Panc1 (cell line): ENCODE results near the gene COL27A1. TPM values are rescaled to one million over a fixed set of nuclear protein-coding genes. Genes with fewer than 3 reads are reported as not detected.

Source experiments
- ATAC-seq: fragments of 200-7000 bp; cut with Tn5 transposase; 2 replicates; pipeline ENCODE4 v1.9.1; 2020; ENCODE audit warnings: mild to moderate bottlenecking, moderate library complexity
- BruUV-seq: library from RNA; stranded (reverse); fragments of 400-500 nt; replicated peaks from 2 replicates; lab custom pipeline; 2021; lab: Mats Ljungman, UMichigan
- CTCF ChIA-PET: fragments of 300-600 bp; sonication (Branson Sonifier 250); formaldehyde crosslinking; loops from one replicate; lab custom pipeline; 2022; ENCODE audit warnings: antibody characterized with exemption; lab: Charles Lee
- POLR2A ChIA-PET: fragments of 300-600 bp; sonication (Branson Sonifier 250); formaldehyde crosslinking; loops from one replicate; lab custom pipeline; 2022; ENCODE audit warnings: antibody characterized with exemption; lab: Charles Lee
- DNase-seq: peaks from one replicate; pipeline ENCODE4 v3.0.0-alpha.2; 2010; ENCODE audit warnings: low read depth, low spot score
- H3K27ac ChIP-seq: 2 replicates; pipeline ENCODE4 v1.5.1; 2011; ENCODE audit warnings: mild to moderate bottlenecking, low read length, inconsistent platforms
- H3K27me3 ChIP-seq: fragments of 200-500 bp; sonication (Bioruptor generic); 2 replicates; pipeline ENCODE4 v1.6.0; 2014; ENCODE audit warnings: low read length, inconsistent platforms; ENCODE audit not compliant: control insufficient read depth, insufficient read depth
- H3K36me3 ChIP-seq: fragments of 200-500 bp; sonication (Bioruptor generic); 2 replicates; pipeline ENCODE4 v1.5.1; 2014; ENCODE audit warnings: inconsistent platforms, mild to moderate bottlenecking, low read length, moderate library complexity; ENCODE audit not compliant: control insufficient read depth, insufficient read depth
- H3K4me1 ChIP-seq: 2 replicates; pipeline ENCODE4 v1.5.1; 2011; ENCODE audit warnings: inconsistent platforms, mild to moderate bottlenecking, low read length, moderate library complexity; ENCODE audit not compliant: control insufficient read depth, insufficient read depth
- H3K4me3 ChIP-seq, 2 experiments: 2 replicates each; pipeline ENCODE4 v1.5.1; 2011 to 2012; ENCODE audit warnings: low read depth in 2 of 2, low read length in 2 of 2, mild to moderate bottlenecking in 2 of 2, inconsistent platforms in 1 of 2, moderate library complexity in 1 of 2
- H3K9me3 ChIP-seq: fragments of 200-500 bp; sonication (Bioruptor generic); 2 replicates; pipeline ENCODE4 v1.5.1; 2014; ENCODE audit warnings: low read depth, mild to moderate bottlenecking, inconsistent platforms, low read length, moderate library complexity; ENCODE audit not compliant: control insufficient read depth, insufficient read depth
- POLR2AphosphoS5 ChIP-seq: IDR thresholded peaks from 2 replicates; pipeline ENCODE4 v1.6.1; 2012; ENCODE audit warnings: mild to moderate bottlenecking, low read depth, low read length, moderate library complexity
- SIN3A ChIP-seq: IDR thresholded peaks from 2 replicates; pipeline ENCODE4 v1.6.1; 2012; ENCODE audit warnings: low read depth, mild to moderate bottlenecking, low read length, moderate library complexity, borderline replicate concordance; ENCODE audit not compliant: insufficient read depth
- TCF7L2 ChIP-seq: IDR thresholded peaks from 2 replicates; pipeline ENCODE4 v1.6.1; 2011; ENCODE audit warnings: mild to moderate bottlenecking, low read depth, low read length, inconsistent platforms
- in situ Hi-C: cut with HindIII; loops from 2 replicates; pipeline ENCODE4 v1.10.0; 2016; ENCODE audit warnings: low sequenced_read_pairs, low pct_unique_long_range_greater_than_20kb
- intact Hi-C: fragments of 100-400 bp; cut with micrococcal nuclease; formaldehyde crosslinking; loops from one replicate; pipeline ENCODE4 v1.10.0; 2022; ENCODE audit not compliant: unreplicated experiment
- total RNA-seq: library from RNA; stranded (reverse); gene quantifications from one replicate; pipeline ENCODE4 v1.2.1, GENCODE V29; 2021; ENCODE audit not compliant: unreplicated experiment
- TF ChIP-seq, protein P1 (sequence below), 2 experiments: IDR thresholded peaks; 2 replicates each; pipeline ENCODE4 v1.6.1; 2011 to 2012; ENCODE audit warnings: low read depth in 2 of 2, control low read depth in 1 of 2, low read length in 1 of 2, mild to moderate bottlenecking in 1 of 2, moderate library complexity in 1 of 2; ENCODE audit not compliant: insufficient read depth in 1 of 2
- TF ChIP-seq, protein P2 (sequence below): fragments of 450-650 bp; IDR thresholded peaks from 2 replicates; pipeline ENCODE4 v1.5.1; 2017; ENCODE audit warnings: mild to moderate bottlenecking

COL27A1 gene
- total RNA-seq, 1 experiment from 2014 or later, result 5.1 TPM

DNA sequence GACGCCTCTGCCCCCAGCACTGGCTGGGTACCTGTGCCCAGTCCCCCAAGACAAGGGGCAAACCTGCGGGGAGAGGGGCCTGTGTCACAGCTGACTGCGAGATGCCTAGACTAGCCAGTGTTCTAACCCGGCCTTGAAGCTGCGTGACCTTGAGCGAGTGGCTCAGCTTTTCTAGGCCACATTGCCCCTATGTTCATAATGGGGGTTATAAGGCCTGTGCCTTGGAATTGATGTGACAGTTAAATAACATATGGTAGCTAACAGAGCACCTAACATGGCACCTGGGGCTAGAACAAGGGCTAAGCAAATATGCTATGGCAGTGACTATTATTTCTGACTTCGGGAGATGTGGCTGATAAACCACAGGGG is 22.8 kb upstream of the COL27A1 start:
- in situ Hi-C loops (no loop called here), intact Hi-C loops (no loop called here)
- ChIA-PET CTCF (interaction anchor here (0.6 kb wide), 1 partner anchor 49 kb away, joined by 5 read pairs; no protein-coding TSS in a partner anchor), POLR2A (interaction anchor here (1.0 kb wide), 1 partner anchor 14 kb away, joined by 3 read pairs; no protein-coding TSS in a partner anchor)
- no TSS peak for BruUV-seq
- Histone ChIP-seq H3K27ac (no peak overlapping the region), H3K9me3 (no peaks in the 10 kb centered on the region), H3K4me1 (no peaks in the 10 kb centered on the region), H3K4me3 (no peak overlapping the region), H3K36me3 (no peaks in the 10 kb centered on the region), H3K27me3 (no peaks in the 10 kb centered on the region)
- ATAC-seq (no peak), DNase-seq (no peak)
- TF ChIP-seq, protein P1, sequence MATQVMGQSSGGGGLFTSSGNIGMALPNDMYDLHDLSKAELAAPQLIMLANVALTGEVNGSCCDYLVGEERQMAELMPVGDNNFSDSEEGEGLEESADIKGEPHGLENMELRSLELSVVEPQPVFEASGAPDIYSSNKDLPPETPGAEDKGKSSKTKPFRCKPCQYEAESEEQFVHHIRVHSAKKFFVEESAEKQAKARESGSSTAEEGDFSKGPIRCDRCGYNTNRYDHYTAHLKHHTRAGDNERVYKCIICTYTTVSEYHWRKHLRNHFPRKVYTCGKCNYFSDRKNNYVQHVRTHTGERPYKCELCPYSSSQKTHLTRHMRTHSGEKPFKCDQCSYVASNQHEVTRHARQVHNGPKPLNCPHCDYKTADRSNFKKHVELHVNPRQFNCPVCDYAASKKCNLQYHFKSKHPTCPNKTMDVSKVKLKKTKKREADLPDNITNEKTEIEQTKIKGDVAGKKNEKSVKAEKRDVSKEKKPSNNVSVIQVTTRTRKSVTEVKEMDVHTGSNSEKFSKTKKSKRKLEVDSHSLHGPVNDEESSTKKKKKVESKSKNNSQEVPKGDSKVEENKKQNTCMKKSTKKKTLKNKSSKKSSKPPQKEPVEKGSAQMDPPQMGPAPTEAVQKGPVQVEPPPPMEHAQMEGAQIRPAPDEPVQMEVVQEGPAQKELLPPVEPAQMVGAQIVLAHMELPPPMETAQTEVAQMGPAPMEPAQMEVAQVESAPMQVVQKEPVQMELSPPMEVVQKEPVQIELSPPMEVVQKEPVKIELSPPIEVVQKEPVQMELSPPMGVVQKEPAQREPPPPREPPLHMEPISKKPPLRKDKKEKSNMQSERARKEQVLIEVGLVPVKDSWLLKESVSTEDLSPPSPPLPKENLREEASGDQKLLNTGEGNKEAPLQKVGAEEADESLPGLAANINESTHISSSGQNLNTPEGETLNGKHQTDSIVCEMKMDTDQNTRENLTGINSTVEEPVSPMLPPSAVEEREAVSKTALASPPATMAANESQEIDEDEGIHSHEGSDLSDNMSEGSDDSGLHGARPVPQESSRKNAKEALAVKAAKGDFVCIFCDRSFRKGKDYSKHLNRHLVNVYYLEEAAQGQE (IDR thresholded peaks at IDR 0.05; ENCODE audit: insufficient read depth in 1 of 2, low read depth in 2 of 2, low read length in 1 of 2), result no peak
- TF ChIP-seq TCF7L2 (no peak), POLR2AphosphoS5 (no peak), SIN3A (no peak)
- TF ChIP-seq, protein P2, sequence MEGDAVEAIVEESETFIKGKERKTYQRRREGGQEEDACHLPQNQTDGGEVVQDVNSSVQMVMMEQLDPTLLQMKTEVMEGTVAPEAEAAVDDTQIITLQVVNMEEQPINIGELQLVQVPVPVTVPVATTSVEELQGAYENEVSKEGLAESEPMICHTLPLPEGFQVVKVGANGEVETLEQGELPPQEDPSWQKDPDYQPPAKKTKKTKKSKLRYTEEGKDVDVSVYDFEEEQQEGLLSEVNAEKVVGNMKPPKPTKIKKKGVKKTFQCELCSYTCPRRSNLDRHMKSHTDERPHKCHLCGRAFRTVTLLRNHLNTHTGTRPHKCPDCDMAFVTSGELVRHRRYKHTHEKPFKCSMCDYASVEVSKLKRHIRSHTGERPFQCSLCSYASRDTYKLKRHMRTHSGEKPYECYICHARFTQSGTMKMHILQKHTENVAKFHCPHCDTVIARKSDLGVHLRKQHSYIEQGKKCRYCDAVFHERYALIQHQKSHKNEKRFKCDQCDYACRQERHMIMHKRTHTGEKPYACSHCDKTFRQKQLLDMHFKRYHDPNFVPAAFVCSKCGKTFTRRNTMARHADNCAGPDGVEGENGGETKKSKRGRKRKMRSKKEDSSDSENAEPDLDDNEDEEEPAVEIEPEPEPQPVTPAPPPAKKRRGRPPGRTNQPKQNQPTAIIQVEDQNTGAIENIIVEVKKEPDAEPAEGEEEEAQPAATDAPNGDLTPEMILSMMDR, result no peak

GRCh38 chr9:114134827-114135396 is 20.4 kb upstream of the COL27A1 start:
- POLR2A ChIA-PET, result no interaction called here

More at GRCh38 chr9:114134827-114135396, 20.4 kb upstream of the COL27A1 start:
- CTCF ChIA-PET, result no interaction called here
- ATAC-seq (no peak), DNase-seq (no peak)
- H3K27ac ChIP-seq, result no peak overlapping the region
- H3K36me3 ChIP-seq, result no peaks in the 10 kb centered on the region
- no peaks in the 10 kb centered on the region for H3K27me3 ChIP-seq
- H3K4me3 ChIP-seq, result no peak overlapping the region
- BruUV-seq, result no TSS peak
- TF ChIP-seq, protein P1 (IDR thresholded peaks at IDR 0.05; ENCODE audit: insufficient read depth in 1 of 2, low read depth in 2 of 2, low read length in 1 of 2), result no peak
- TF ChIP-seq, protein P2, result no peak
- TF ChIP-seq SIN3A (no peak), TCF7L2 (no peak), POLR2AphosphoS5 (no peak)
- in situ Hi-C loops (no loop called here), intact Hi-C loops (no loop called here)
- H3K4me1 ChIP-seq, result no peaks in the 10 kb centered on the region
- H3K9me3 ChIP-seq, result no peaks in the 10 kb centered on the region
